IMR-90 (cell line): ENCODE measurements around the gene OSBPL6.

Experiments
- BHLHE40 ChIP-seq: fragments of 150-350 bp; IDR thresholded peaks from 2 replicates; pipeline ENCODE4 v1.6.1; 2016; ENCODE audit warnings: mild to moderate bottlenecking, low read depth, low read length
- CEBPB ChIP-seq: IDR thresholded peaks from 2 replicates; pipeline ENCODE4 v1.6.1; 2012; ENCODE audit warnings: low read depth, low read length, improper control_type of control experiment
- FOS ChIP-seq: fragments of 150-350 bp; IDR thresholded peaks from 2 replicates; pipeline ENCODE4 v1.6.1; 2016; ENCODE audit warnings: low read depth, low read length
- MAFK ChIP-seq: IDR thresholded peaks from 2 replicates; pipeline ENCODE4 v1.6.1; 2012; ENCODE audit warnings: low read depth, low read length, improper control_type of control experiment
- MAZ ChIP-seq: IDR thresholded peaks from 2 replicates; pipeline ENCODE4 v1.6.1; 2012; ENCODE audit warnings: low read depth, mild to moderate bottlenecking, low read length, improper control_type of control experiment, moderate library complexity, borderline replicate concordance
- MXI1 ChIP-seq: IDR thresholded peaks from 2 replicates; pipeline ENCODE4 v1.6.1; 2012; ENCODE audit warnings: low read depth, mild to moderate bottlenecking, low read length, moderate library complexity, borderline replicate concordance
- POLR2A ChIP-seq: IDR thresholded peaks from 2 replicates; pipeline ENCODE4 v1.6.1; 2012; ENCODE audit warnings: mild to moderate bottlenecking, low read depth, low read length
- RAD21 ChIP-seq: IDR thresholded peaks from 2 replicates; pipeline ENCODE4 v1.6.1; 2012; ENCODE audit warnings: low read length, improper control_type of control experiment
- RCOR1 ChIP-seq: IDR thresholded peaks from 2 replicates; pipeline ENCODE4 v1.6.1; 2012; ENCODE audit warnings: mild to moderate bottlenecking, low read length, improper control_type of control experiment; ENCODE audit not compliant: insufficient replicate concordance
- RFX5 ChIP-seq: IDR thresholded peaks from 2 replicates; pipeline ENCODE4 v1.8.0; 2012; ENCODE audit warnings: low read depth, mild to moderate bottlenecking, low read length, moderate library complexity
- SMC3 ChIP-seq: fragments of 150-350 bp; IDR thresholded peaks from 2 replicates; pipeline ENCODE4 v1.6.1; 2016; ENCODE audit warnings: low read depth, mild to moderate bottlenecking, antibody characterized with exemption, low read length, moderate library complexity
- TF ChIP-seq, protein P1 (sequence below): conservative IDR thresholded peaks from 2 replicates; pipeline ENCODE4 v1.5.1; 2012; ENCODE audit warnings: mild to moderate bottlenecking, low read depth, low read length, improper control_type of control experiment
- TF ChIP-seq, protein P2 (sequence below): fragments of 150-350 bp; IDR thresholded peaks from 2 replicates; pipeline ENCODE4 v1.6.1; 2017; ENCODE audit warnings: mild to moderate bottlenecking, antibody characterized with exemption, low read length, low read depth
- TF ChIP-seq, protein P3 (sequence below): fragments of 150-350 bp; IDR thresholded peaks from 2 replicates; pipeline ENCODE4 v1.6.1; 2016; ENCODE audit warnings: low read depth, mild to moderate bottlenecking, low read length, moderate library complexity, borderline replicate concordance

DNA sequence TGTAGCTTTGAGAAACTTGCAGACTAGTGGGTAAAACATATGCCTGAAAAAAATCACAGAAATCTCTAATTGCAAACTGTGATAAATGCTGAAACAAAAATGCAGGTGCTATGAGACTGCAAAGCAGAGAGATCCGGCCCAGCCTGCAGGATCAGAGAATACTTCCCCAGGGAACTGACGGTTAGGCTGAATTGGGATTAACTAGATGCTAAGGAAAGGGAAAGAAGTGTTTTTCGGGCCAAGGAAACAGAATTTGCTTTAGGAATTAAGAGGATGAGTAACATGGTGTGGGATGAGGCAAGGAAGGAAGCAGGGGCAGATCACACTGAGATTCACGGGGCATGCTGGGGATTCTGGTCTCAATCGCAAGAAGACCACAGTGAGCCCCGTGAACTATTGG is 71.5 kb downstream of the OSBPL6 start:
- TF ChIP-seq, protein P1, sequence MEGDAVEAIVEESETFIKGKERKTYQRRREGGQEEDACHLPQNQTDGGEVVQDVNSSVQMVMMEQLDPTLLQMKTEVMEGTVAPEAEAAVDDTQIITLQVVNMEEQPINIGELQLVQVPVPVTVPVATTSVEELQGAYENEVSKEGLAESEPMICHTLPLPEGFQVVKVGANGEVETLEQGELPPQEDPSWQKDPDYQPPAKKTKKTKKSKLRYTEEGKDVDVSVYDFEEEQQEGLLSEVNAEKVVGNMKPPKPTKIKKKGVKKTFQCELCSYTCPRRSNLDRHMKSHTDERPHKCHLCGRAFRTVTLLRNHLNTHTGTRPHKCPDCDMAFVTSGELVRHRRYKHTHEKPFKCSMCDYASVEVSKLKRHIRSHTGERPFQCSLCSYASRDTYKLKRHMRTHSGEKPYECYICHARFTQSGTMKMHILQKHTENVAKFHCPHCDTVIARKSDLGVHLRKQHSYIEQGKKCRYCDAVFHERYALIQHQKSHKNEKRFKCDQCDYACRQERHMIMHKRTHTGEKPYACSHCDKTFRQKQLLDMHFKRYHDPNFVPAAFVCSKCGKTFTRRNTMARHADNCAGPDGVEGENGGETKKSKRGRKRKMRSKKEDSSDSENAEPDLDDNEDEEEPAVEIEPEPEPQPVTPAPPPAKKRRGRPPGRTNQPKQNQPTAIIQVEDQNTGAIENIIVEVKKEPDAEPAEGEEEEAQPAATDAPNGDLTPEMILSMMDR, result no peak
- TF ChIP-seq SMC3 (no peak), FOS (no peak), POLR2A (no peak), RCOR1 (no peak), MXI1 (no peak), CEBPB (no peak), BHLHE40 (no peak), RAD21 (no peak), MAZ (no peak), RFX5 (no peak), MAFK (no peak)
- TF ChIP-seq, protein P2, sequence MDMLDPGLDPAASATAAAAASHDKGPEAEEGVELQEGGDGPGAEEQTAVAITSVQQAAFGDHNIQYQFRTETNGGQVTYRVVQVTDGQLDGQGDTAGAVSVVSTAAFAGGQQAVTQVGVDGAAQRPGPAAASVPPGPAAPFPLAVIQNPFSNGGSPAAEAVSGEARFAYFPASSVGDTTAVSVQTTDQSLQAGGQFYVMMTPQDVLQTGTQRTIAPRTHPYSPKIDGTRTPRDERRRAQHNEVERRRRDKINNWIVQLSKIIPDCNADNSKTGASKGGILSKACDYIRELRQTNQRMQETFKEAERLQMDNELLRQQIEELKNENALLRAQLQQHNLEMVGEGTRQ, result no peak
- TF ChIP-seq, protein P3, sequence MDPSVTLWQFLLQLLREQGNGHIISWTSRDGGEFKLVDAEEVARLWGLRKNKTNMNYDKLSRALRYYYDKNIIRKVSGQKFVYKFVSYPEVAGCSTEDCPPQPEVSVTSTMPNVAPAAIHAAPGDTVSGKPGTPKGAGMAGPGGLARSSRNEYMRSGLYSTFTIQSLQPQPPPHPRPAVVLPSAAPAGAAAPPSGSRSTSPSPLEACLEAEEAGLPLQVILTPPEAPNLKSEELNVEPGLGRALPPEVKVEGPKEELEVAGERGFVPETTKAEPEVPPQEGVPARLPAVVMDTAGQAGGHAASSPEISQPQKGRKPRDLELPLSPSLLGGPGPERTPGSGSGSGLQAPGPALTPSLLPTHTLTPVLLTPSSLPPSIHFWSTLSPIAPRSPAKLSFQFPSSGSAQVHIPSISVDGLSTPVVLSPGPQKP, result no peak
